Adrenal gland (tissue), 5 donors: Measurements from ENCODE around the gene TSHZ2.

ENCODE experiments used
- CTCF ChIP-seq, 6 experiments: fragments of 450-650 bp in 4 of 6; fragments of 200-600 bp in 2 of 6; sonication (generic) in 1 of 6; IDR thresholded peaks; 1 replicate in 5 of 6; 2 replicates in 1 of 6; pipeline versions ENCODE4 v1.5.1 to v1.8.0; 2016 to 2021; ENCODE audit warnings: antibody characterized with exemption in 6 of 6, mild to moderate bottlenecking in 2 of 6, moderate library complexity in 1 of 6
- POLR2A ChIP-seq, 2 donors: fragments of 450-650 bp; IDR thresholded peaks; one replicate each; pipeline ENCODE4 v1.6.1; 2017; ENCODE audit warnings: antibody characterized with exemption in 2 of 2, mild to moderate bottlenecking in 2 of 2, moderate library complexity in 1 of 2
- donor health status: DM: no; HTN: no; CAD: no.

DNA sequence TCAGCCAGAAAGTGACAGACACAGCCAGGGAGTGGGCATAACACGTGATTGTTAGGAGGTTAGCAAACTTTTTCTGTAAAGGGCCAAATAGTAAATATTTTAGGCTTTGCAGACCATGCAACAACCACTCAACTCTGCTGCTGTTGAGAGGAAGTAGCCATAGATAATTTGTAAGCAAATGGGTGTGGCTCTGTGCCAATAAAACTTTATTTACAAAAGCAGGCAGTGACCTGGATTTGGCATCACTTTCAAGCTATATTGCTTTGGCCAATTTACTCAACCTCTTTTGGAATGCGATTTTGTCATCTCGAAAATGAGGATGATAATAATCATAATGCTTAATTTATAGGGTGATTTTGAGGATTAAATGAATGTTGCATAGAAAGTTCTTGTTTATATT, 152.6 kb downstream of the TSHZ2 start:
- TF ChIP-seq CTCF (IDR thresholded peaks at IDR 0.05) (no peak), POLR2A (IDR thresholded peaks at IDR 0.05) (no peak)
